NCI-H460 (cell line): ENCODE results near the gene GPX4. TPM values are rescaled to one million over a fixed set of nuclear protein-coding genes. Genes with fewer than 3 reads are reported as not detected.
A peak's percentile ranks its signal among the peaks of the same experiment; 100 is the strongest.

Experiments
- DNase-seq: peaks from one replicate; pipeline ENCODE4 v3.0.0-alpha.2; 2016; ENCODE audit warnings: low read depth; ENCODE audit errors: extremely low read depth
- total RNA-seq: library from RNA; depleted of rRNA; stranded (reverse); fragments of >200 nt; shearing (Covaris generic); gene quantifications from 2 replicates; pipeline ENCODE4 v1.2.3, GENCODE V29; 2014

The GPX4 gene
- total RNA-seq, 1 experiment from 2014 or later: 219 TPM

- no peak for DNase-seq
Measured at GRCh38 chr19:1084024-1084868, 19.5 kb upstream of the GPX4 start.

- no peak for DNase-seq
Measured at GRCh38 chr19:1085053-1085658, 18.6 kb upstream of the GPX4 start.

GRCh38 chr19:1085676-1086442 is 17.9 kb upstream of the GPX4 start:
- DNase-seq: no peak

GRCh38 chr19:1086613-1087012 is 17.2 kb upstream of the GPX4 start:
- no peak for DNase-seq

- DNase-seq: no peak
Measured at GRCh38 chr19:1087813-1088415, 15.9 kb upstream of the GPX4 start.

GRCh38 chr19:1088416-1089010 is 15.3 kb upstream of the GPX4 start:
- DNase-seq: no peak

GRCh38 chr19:1089126-1089771 is 14.5 kb upstream of the GPX4 start:
- no peak for DNase-seq

- DNase-seq: no peak
Measured at GRCh38 chr19:1089891-1090290, 13.9 kb upstream of the GPX4 start.

GRCh38 chr19:1090731-1091543 is 12.9 kb upstream of the GPX4 start:
- DNase-seq: no peak

- DNase-seq: no peak
Measured at GRCh38 chr19:1091544-1092175, 12.1 kb upstream of the GPX4 start.

GRCh38 chr19:1093330-1093729 is 10.5 kb upstream of the GPX4 start:
- no peak for DNase-seq

GRCh38 chr19:1093811-1094553 is 9.8 kb upstream of the GPX4 start:
- DNase-seq: no peak

- no peak for DNase-seq
Measured at GRCh38 chr19:1094655-1094977, 9.2 kb upstream of the GPX4 start.

- DNase-seq: peak; percentile 95
Measured at GRCh38 chr19:1094978-1095701, 8.7 kb upstream of the GPX4 start, which contains the start of gene POLR2E. Gene POLR2E, minus strand, starts transcription at chr19:1095375. Its CDS starts 60 bp downstream, at chr19:1095315.

GRCh38 chr19:1097810-1098176 is 6.0 kb upstream of the GPX4 start:
- no peak for DNase-seq

GRCh38 chr19:1098177-1099051 is 5.4 kb upstream of the GPX4 start:
- DNase-seq: no peak

GRCh38 chr19:1101337-1101698 is 2.5 kb upstream of the GPX4 start:
- DNase-seq: no peak
